HepG2 (cell line): ENCODE results near the gene ALPL. TPM values are rescaled to one million over a fixed set of nuclear protein-coding genes. Genes with fewer than 3 reads are reported as not detected.
A peak's percentile ranks its signal among the peaks of the same experiment; 100 is the strongest.

ENCODE experiments used
- ATAD3A ChIP-seq: sonication (generic); formaldehyde crosslinking; IDR thresholded peaks from 2 replicates; pipeline ENCODE4 v1.4.0; 2020; ENCODE audit warnings: missing genetic modification reagents
- BORCS8-MEF2B ChIP-seq: sonication (generic); formaldehyde crosslinking; IDR thresholded peaks from 2 replicates; pipeline ENCODE4 v1.8.0; 2022; ENCODE audit warnings: mild to moderate bottlenecking, missing genetic modification reagents
- KDM5A ChIP-seq: fragments of 200-600 bp; sonication (generic); IDR thresholded peaks from 2 replicates; pipeline ENCODE4 v1.7.0; 2018; ENCODE audit warnings: antibody characterized with exemption, mild to moderate bottlenecking, low read length, borderline replicate concordance
- KLF12 ChIP-seq: sonication (generic); formaldehyde crosslinking; IDR thresholded peaks from 2 replicates; pipeline ENCODE4 v1.4.0; 2020; ENCODE audit warnings: missing genetic modification reagents, borderline replicate concordance
- KLF15 ChIP-seq: sonication (generic); formaldehyde crosslinking; IDR thresholded peaks from 2 replicates; pipeline ENCODE4 v1.8.1; 2023; ENCODE audit warnings: borderline replicate concordance, mild to moderate bottlenecking, inconsistent platforms, missing genetic modification reagents, mixed read lengths
- KLF16 ChIP-seq, 2 experiments: sonication (generic) in 1 of 2; formaldehyde crosslinking in 1 of 2; IDR thresholded peaks; 2 replicates each; pipeline versions ENCODE4 v1.6.1 to v1.8.0; 2016 to 2023; ENCODE audit warnings: missing genetic modification reagents in 2 of 2, missing compliant biosample characterization in 1 of 2
- NFRKB ChIP-seq: fragments of 450-650 bp; IDR thresholded peaks from 2 replicates; pipeline ENCODE4 v1.6.1; 2017
- SRSF4 ChIP-seq: fragments of 200-400 bp; formaldehyde crosslinking; IDR thresholded peaks from one replicate; pipeline ENCODE4 v1.6.1; 2018; ENCODE audit warnings: mild to moderate bottlenecking, low read depth, low read length, moderate library complexity; ENCODE audit not compliant: poor library complexity, severe bottlenecking
- TOPORS ChIP-seq: sonication (generic); formaldehyde crosslinking; IDR thresholded peaks from 2 replicates; pipeline ENCODE4 v1.8.0; 2023; ENCODE audit warnings: mild to moderate bottlenecking, missing genetic modification reagents
- YEATS2 ChIP-seq: sonication (generic); formaldehyde crosslinking; IDR thresholded peaks from 2 replicates; pipeline ENCODE4 v1.4.0; 2020; ENCODE audit warnings: missing genetic modification reagents, borderline replicate concordance
- YEATS4 ChIP-seq: sonication (generic); formaldehyde crosslinking; IDR thresholded peaks from 2 replicates; pipeline ENCODE4 v1.4.0; 2020; ENCODE audit warnings: missing genetic modification reagents, borderline replicate concordance
- ZNF180 ChIP-seq: sonication (generic); formaldehyde crosslinking; IDR thresholded peaks from 2 replicates; pipeline ENCODE4 v1.4.0; 2020; ENCODE audit warnings: low read depth, missing genetic modification reagents, borderline replicate concordance
- ZNF354B ChIP-seq: sonication (generic); formaldehyde crosslinking; IDR thresholded peaks from 2 replicates; pipeline ENCODE4 v1.8.0; 2022; ENCODE audit warnings: mild to moderate bottlenecking, missing genetic modification reagents
- ZNF367 ChIP-seq: sonication (generic); formaldehyde crosslinking; IDR thresholded peaks from 2 replicates; pipeline ENCODE4 v1.4.0; 2020; ENCODE audit warnings: missing genetic modification reagents, borderline replicate concordance
- ZNF577 ChIP-seq: sonication (generic); formaldehyde crosslinking; IDR thresholded peaks from 2 replicates; pipeline ENCODE4 v1.4.0; 2020; ENCODE audit warnings: mild to moderate bottlenecking, low read depth, missing genetic modification reagents, borderline replicate concordance
- ZNF644 ChIP-seq: IDR thresholded peaks from 2 replicates; pipeline ENCODE4 v1.6.1; 2016; ENCODE audit warnings: low read depth
- polyA plus RNA-seq, 8 experiments: library from polyadenylated mRNA; depleted of rRNA in 3 of 8; stranded (reverse) in 7 of 8; unstranded in 1 of 8; fragments of >200 nt; fragmentation: Illumina TruSeq in 4 of 8; extraction: Trizol in 4 of 8; gene quantifications; 2 replicates each; pipeline versions ENCODE4 v1.2.1 to v1.2.3, GENCODE V29; 2011 to 2016; ENCODE audit warnings: low read depth in 4 of 8, missing spikeins in 1 of 8, mixed read lengths in 1 of 8; ENCODE audit not compliant: insufficient read depth in 1 of 8
- total RNA-seq, 5 experiments: library from RNA; depleted of rRNA; stranded (reverse); fragments of >200 nt; fragmentation: Illumina TruSeq; extraction: Trizol; gene quantifications; 2 replicates each; pipeline ENCODE4 v1.2.3, GENCODE V29; 2016; ENCODE audit warnings: low read depth in 1 of 5
- TF ChIP-seq, protein P1 (sequence below): sonication (generic); formaldehyde crosslinking; IDR thresholded peaks from 2 replicates; pipeline ENCODE4 v1.5.0; 2020; ENCODE audit warnings: missing genetic modification reagents
- TF ChIP-seq, protein P2 (sequence below), 2 experiments: sonication (generic) in 1 of 2; formaldehyde crosslinking in 1 of 2; IDR thresholded peaks; 2 replicates each; pipeline versions ENCODE4 v1.4.0 to v1.6.1; 2016 to 2020; ENCODE audit warnings: borderline replicate concordance in 1 of 2, low read depth in 1 of 2, mild to moderate bottlenecking in 1 of 2, missing genetic modification reagents in 1 of 2
- TF ChIP-seq, protein P3 (sequence below): sonication (generic); formaldehyde crosslinking; IDR thresholded peaks from 2 replicates; pipeline ENCODE4 v1.5.0; 2020; ENCODE audit warnings: mild to moderate bottlenecking, missing genetic modification reagents, borderline replicate concordance

Gene ALPL
- total and polyA plus RNA-seq, 2 of the 13 experiments (the other 11 are each of a cell fraction or from before 2014, with no cell fraction given), result 0.12 TPM; not detected in 1

DNA sequence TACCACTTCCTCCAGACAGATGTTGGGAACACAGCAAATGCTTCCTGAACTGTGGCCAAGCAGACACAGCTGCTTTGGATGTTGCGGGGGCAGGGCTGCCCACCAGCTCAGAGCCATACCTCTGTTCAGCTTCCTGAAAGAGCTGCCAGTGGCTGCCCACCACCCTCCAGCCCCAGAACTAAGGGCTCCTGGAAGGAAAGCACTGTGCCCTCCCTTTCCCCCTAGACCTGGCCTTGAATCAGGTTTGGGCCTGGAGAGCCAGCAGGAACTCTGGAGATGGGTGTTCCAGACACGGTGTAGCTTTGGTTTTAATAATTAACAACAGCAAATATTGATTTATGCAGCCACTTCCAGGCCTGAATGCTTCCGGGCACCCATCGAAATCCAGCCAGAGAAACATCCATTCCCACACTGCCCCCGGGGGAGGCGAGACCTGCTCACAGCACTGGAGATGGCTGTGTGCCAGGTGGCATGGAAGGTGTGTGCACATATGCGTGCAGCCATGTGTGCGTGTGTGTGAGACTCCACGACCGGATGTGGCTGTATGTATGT is 114.3 kb downstream of the ALPL start (continued):
- TF ChIP-seq, protein P1, sequence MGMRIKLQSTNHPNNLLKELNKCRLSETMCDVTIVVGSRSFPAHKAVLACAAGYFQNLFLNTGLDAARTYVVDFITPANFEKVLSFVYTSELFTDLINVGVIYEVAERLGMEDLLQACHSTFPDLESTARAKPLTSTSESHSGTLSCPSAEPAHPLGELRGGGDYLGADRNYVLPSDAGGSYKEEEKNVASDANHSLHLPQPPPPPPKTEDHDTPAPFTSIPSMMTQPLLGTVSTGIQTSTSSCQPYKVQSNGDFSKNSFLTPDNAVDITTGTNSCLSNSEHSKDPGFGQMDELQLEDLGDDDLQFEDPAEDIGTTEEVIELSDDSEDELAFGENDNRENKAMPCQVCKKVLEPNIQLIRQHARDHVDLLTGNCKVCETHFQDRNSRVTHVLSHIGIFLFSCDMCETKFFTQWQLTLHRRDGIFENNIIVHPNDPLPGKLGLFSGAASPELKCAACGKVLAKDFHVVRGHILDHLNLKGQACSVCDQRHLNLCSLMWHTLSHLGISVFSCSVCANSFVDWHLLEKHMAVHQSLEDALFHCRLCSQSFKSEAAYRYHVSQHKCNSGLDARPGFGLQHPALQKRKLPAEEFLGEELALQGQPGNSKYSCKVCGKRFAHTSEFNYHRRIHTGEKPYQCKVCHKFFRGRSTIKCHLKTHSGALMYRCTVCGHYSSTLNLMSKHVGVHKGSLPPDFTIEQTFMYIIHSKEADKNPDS (CRISPR knock-in tag), result no peak
- TF ChIP-seq ZNF367, result no peak
- no peak for TF ChIP-seq NFRKB
- no peak for TF ChIP-seq KLF12 (CRISPR knock-in tag)
- no peak for TF ChIP-seq KLF15 (CRISPR knock-in tag)
- TF ChIP-seq, protein P2, sequence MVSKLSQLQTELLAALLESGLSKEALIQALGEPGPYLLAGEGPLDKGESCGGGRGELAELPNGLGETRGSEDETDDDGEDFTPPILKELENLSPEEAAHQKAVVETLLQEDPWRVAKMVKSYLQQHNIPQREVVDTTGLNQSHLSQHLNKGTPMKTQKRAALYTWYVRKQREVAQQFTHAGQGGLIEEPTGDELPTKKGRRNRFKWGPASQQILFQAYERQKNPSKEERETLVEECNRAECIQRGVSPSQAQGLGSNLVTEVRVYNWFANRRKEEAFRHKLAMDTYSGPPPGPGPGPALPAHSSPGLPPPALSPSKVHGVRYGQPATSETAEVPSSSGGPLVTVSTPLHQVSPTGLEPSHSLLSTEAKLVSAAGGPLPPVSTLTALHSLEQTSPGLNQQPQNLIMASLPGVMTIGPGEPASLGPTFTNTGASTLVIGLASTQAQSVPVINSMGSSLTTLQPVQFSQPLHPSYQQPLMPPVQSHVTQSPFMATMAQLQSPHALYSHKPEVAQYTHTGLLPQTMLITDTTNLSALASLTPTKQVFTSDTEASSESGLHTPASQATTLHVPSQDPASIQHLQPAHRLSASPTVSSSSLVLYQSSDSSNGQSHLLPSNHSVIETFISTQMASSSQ (IDR thresholded peaks at IDR 0.05; ENCODE audit: low read depth), result peak; percentile 90
- TF ChIP-seq, protein P2 (CRISPR knock-in tag; IDR thresholded peaks at IDR 0.05; ENCODE audit: borderline replicate concordance), result peak; percentile 97
- TF ChIP-seq YEATS4, result no peak; the same call in 1 of the 2 replicates
- no peak for TF ChIP-seq SRSF4
- no peak for TF ChIP-seq KDM5A
- peak in 1 of 2 experiments; percentile 74; a peak in 1 of 4 replicates for TF ChIP-seq KLF16 (CRISPR knock-in tag; IDR thresholded peaks at IDR 0.05)
- TF ChIP-seq, protein P3, sequence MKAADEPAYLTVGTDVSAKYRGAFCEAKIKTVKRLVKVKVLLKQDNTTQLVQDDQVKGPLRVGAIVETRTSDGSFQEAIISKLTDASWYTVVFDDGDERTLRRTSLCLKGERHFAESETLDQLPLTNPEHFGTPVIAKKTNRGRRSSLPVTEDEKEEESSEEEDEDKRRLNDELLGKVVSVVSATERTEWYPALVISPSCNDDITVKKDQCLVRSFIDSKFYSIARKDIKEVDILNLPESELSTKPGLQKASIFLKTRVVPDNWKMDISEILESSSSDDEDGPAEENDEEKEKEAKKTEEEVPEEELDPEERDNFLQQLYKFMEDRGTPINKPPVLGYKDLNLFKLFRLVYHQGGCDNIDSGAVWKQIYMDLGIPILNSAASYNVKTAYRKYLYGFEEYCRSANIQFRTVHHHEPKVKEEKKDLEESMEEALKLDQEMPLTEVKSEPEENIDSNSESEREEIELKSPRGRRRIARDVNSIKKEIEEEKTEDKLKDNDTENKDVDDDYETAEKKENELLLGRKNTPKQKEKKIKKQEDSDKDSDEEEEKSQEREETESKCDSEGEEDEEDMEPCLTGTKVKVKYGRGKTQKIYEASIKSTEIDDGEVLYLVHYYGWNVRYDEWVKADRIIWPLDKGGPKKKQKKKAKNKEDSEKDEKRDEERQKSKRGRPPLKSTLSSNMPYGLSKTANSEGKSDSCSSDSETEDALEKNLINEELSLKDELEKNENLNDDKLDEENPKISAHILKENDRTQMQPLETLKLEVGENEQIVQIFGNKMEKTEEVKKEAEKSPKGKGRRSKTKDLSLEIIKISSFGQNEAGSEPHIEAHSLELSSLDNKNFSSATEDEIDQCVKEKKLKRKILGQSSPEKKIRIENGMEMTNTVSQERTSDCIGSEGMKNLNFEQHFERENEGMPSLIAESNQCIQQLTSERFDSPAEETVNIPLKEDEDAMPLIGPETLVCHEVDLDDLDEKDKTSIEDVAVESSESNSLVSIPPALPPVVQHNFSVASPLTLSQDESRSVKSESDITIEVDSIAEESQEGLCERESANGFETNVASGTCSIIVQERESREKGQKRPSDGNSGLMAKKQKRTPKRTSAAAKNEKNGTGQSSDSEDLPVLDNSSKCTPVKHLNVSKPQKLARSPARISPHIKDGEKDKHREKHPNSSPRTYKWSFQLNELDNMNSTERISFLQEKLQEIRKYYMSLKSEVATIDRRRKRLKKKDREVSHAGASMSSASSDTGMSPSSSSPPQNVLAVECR (CRISPR knock-in tag), result peak; percentile 29; the same call in 1 of the 2 replicates
- TF ChIP-seq ATAD3A (CRISPR knock-in tag), result no peak
- TF ChIP-seq ZNF354B (CRISPR knock-in tag), result no peak
- TF ChIP-seq BORCS8-MEF2B (CRISPR knock-in tag), result peak; percentile 59; the same call in 1 of the 2 replicates
- TF ChIP-seq ZNF644 (CRISPR knock-in tag), result no peak
- TF ChIP-seq ZNF577 (CRISPR knock-in tag), result no peak
- TF ChIP-seq TOPORS, result no peak
- TF ChIP-seq YEATS2 (CRISPR knock-in tag), result peak; percentile 26; the same call in 1 of the 2 replicates
- no peak for TF ChIP-seq ZNF180 (CRISPR knock-in tag)
